ENCODE measurements around the gene PRKAG2. TPM values are rescaled to one million over a fixed set of nuclear protein-coding genes. Genes with fewer than 3 reads are reported as not detected.

PRKAG2 gene
- total and polyA plus RNA-seq, 4 donors = 3.6 to 25.1 (median 16.8) TPM

GRCh38 chr7:151921451-151921850, 44.5 kb upstream of the PRKAG2 start:
- no peak overlapping the region for H3K9ac ChIP-seq (ENCODE audit: low read depth in 1 of 2, low read length in 2 of 2)
- no peak for TF ChIP-seq ZBTB33 (IDR thresholded peaks at IDR 0.05)
- no peak for TF ChIP-seq RXRA (IDR thresholded peaks at IDR 0.05)
- no peak for TF ChIP-seq HNF4A (conservative IDR thresholded peaks at IDR 0.05)
- TF ChIP-seq NR2F2 (IDR thresholded peaks at IDR 0.05) = no peak
- TF ChIP-seq FOXA1 (IDR thresholded peaks at IDR 0.05) = no peak
- no peak for TF ChIP-seq HNF4G (IDR thresholded peaks at IDR 0.05)
- no peaks in the 10 kb centered on the region for H3K36me3 ChIP-seq (ENCODE audit: control insufficient read depth in 4 of 4, insufficient read depth in 3 of 4, low read depth in 1 of 4, low read length in 3 of 4)
- H3K4me1 ChIP-seq (ENCODE audit: control insufficient read depth in 4 of 4, insufficient read depth in 4 of 4, low read length in 3 of 4) = peaks cover 27 to 54% (median 45%) of the 10 kb centered on the region in 4 donors
- DNase-seq (ENCODE audit: low spot score) = no peak
- H3K4me3 ChIP-seq (ENCODE audit: low read depth in 1 of 3, low read length in 3 of 3) = no peak overlapping the region
- H3K9me3 ChIP-seq (ENCODE audit: control insufficient read depth in 4 of 4, low read length in 3 of 4) = no peaks in the 10 kb centered on the region
- H3K27ac ChIP-seq (ENCODE audit: low read depth in 1 of 2, low read length in 2 of 2) = no peak overlapping the region
- 96% methylated on average over 13 of the region's 13 CpGs for WGBS
- no peaks in the 10 kb centered on the region for H3K27me3 ChIP-seq (ENCODE audit: control insufficient read depth in 4 of 4, insufficient read depth in 4 of 4, low read length in 3 of 4)

GRCh38 chr7:151920488-151920887, 43.6 kb upstream of the PRKAG2 start:
- H3K27ac ChIP-seq (ENCODE audit: low read depth in 1 of 2, low read length in 2 of 2) = no peak overlapping the region
- H3K36me3 ChIP-seq (ENCODE audit: control insufficient read depth in 4 of 4, insufficient read depth in 3 of 4, low read depth in 1 of 4, low read length in 3 of 4) = no peaks in the 10 kb centered on the region

More at GRCh38 chr7:151920488-151920887, 43.6 kb upstream of the PRKAG2 start:
- H3K4me1 ChIP-seq (ENCODE audit: control insufficient read depth in 4 of 4, insufficient read depth in 4 of 4, low read length in 3 of 4) = peaks cover 23 to 44% (median 37%) of the 10 kb centered on the region in 4 donors
- no peak overlapping the region for H3K4me3 ChIP-seq (ENCODE audit: low read depth in 1 of 3, low read length in 3 of 3)
- H3K9me3 ChIP-seq (ENCODE audit: control insufficient read depth in 4 of 4, low read length in 3 of 4) = no peaks in the 10 kb centered on the region
- TF ChIP-seq ATF3 (IDR thresholded peaks at IDR 0.05) (no peak), RXRA (IDR thresholded peaks at IDR 0.05) (no peak), REST (IDR thresholded peaks at IDR 0.05) (no peak), SP1 (IDR thresholded peaks at IDR 0.05) (no peak), MAX (IDR thresholded peaks at IDR 0.05) (no peak), FOXA2 (IDR thresholded peaks at IDR 0.05) (no peak), RAD21 (IDR thresholded peaks at IDR 0.05) (no peak)
- H3K9ac ChIP-seq (ENCODE audit: low read depth in 1 of 2, low read length in 2 of 2) = no peak overlapping the region
- H3K27me3 ChIP-seq (ENCODE audit: control insufficient read depth in 4 of 4, insufficient read depth in 4 of 4, low read length in 3 of 4) = no peaks in the 10 kb centered on the region
- WGBS = 91% methylated on average over 1 of the region's 1 CpG
- no peak for DNase-seq (ENCODE audit: low spot score)
